ENCODE measurements around the gene RLF.

Gene RLF, protein sequence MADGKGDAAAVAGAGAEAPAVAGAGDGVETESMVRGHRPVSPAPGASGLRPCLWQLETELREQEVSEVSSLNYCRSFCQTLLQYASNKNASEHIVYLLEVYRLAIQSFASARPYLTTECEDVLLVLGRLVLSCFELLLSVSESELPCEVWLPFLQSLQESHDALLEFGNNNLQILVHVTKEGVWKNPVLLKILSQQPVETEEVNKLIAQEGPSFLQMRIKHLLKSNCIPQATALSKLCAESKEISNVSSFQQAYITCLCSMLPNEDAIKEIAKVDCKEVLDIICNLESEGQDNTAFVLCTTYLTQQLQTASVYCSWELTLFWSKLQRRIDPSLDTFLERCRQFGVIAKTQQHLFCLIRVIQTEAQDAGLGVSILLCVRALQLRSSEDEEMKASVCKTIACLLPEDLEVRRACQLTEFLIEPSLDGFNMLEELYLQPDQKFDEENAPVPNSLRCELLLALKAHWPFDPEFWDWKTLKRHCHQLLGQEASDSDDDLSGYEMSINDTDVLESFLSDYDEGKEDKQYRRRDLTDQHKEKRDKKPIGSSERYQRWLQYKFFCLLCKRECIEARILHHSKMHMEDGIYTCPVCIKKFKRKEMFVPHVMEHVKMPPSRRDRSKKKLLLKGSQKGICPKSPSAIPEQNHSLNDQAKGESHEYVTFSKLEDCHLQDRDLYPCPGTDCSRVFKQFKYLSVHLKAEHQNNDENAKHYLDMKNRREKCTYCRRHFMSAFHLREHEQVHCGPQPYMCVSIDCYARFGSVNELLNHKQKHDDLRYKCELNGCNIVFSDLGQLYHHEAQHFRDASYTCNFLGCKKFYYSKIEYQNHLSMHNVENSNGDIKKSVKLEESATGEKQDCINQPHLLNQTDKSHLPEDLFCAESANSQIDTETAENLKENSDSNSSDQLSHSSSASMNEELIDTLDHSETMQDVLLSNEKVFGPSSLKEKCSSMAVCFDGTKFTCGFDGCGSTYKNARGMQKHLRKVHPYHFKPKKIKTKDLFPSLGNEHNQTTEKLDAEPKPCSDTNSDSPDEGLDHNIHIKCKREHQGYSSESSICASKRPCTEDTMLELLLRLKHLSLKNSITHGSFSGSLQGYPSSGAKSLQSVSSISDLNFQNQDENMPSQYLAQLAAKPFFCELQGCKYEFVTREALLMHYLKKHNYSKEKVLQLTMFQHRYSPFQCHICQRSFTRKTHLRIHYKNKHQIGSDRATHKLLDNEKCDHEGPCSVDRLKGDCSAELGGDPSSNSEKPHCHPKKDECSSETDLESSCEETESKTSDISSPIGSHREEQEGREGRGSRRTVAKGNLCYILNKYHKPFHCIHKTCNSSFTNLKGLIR (N-terminal part only)

DNA sequence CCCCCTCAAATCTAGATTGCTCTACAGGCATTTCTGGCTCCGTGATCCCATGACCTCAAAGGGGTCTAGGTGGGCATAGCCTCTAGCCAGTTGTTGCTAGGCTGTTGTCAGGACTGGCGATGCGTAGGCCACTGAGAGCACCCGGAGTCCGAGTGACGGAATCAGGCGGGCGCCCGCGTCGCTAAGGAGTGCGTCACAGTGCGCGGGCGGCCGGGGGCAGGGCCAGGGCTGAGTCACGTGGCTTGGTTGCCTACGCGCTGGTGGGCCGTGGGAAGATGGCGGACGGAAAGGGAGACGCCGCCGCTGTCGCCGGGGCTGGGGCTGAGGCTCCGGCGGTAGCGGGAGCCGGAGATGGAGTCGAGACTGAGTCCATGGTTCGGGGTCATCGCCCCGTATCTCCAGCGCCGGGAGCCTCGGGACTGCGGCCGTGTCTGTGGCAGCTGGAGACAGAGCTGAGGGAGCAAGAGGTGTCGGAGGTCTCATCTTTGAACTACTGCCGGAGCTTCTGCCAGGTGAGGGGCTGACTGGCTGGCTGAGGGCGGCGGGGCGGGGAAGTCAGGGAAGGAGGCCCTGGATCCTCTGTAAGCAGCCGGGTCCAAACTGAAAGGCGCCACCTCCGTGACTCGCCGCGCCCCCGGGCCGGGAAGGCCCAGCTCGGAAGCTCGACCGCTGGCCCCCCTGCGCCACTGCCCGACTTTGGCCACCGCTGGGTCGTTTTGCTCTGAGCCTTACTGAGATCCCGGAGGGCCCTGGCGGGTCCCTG, at the start of gene RLF:
Gene RLF, plus strand, starts transcription at position 263 of the 763 bp plus-strand sequence. Its CDS starts 13 bp downstream, at position 276.
- TF ChIP-seq, protein P1, sequence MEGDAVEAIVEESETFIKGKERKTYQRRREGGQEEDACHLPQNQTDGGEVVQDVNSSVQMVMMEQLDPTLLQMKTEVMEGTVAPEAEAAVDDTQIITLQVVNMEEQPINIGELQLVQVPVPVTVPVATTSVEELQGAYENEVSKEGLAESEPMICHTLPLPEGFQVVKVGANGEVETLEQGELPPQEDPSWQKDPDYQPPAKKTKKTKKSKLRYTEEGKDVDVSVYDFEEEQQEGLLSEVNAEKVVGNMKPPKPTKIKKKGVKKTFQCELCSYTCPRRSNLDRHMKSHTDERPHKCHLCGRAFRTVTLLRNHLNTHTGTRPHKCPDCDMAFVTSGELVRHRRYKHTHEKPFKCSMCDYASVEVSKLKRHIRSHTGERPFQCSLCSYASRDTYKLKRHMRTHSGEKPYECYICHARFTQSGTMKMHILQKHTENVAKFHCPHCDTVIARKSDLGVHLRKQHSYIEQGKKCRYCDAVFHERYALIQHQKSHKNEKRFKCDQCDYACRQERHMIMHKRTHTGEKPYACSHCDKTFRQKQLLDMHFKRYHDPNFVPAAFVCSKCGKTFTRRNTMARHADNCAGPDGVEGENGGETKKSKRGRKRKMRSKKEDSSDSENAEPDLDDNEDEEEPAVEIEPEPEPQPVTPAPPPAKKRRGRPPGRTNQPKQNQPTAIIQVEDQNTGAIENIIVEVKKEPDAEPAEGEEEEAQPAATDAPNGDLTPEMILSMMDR (IDR thresholded peaks at IDR 0.05; ENCODE audit: low read depth, low read length) = no peak
- peak; percentile 94 to 96 for DNase-seq (ENCODE audit: low read depth in 2 of 2)
- H3K4me3 ChIP-seq (replicated peaks in 1 of 2; ENCODE audit: low read depth in 2 of 2, low read length in 2 of 2) = peak within 1 kb of the TSS; percentile 84 to 94

DNA sequence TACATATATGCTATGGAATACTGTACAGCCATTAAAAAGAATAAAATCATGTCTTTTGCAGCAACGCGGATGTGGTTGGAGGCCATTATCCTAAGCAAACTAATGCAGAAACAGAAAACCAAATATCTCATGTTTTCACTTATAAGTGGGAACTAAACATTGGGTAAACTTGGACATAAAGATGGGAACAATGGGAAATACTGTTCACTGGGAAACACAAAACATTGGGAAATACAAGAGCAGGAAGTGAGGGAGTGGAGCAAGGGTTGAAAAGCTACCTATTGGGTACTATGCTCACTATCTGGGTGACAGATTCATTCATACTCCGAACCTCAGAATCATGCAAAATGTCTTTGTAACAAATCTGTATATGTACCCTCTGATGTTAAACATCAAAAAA, 46.8 kb upstream of the RLF start:
- H3K4me3 ChIP-seq (replicated peaks in 1 of 2; ENCODE audit: low read depth in 2 of 2, low read length in 2 of 2) = no peak overlapping the region
- TF ChIP-seq, protein P1 (IDR thresholded peaks at IDR 0.05; ENCODE audit: low read depth, low read length) = no peak
- no peak for DNase-seq (ENCODE audit: low read depth in 2 of 2)

DNA sequence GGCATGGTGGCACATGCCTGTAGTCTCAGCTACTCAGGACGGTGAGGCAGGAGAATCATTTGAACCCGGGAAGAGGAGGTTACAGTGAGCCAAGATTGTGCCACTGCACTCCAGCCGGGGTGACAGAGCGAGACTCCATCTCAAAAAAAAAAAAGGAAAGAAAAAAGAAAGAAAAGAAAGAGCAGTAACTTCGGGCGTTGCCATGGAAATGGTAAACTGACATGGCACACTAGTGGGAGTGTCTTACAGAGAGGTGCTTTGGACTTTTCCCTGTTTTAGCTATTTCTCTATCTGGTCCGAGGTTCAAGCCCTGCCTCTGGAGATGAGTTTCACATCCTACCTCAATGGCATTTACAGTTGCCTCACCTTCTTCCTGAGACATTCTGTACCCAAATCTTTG, 41.1 kb upstream of the RLF start:
- TF ChIP-seq, protein P1 (IDR thresholded peaks at IDR 0.05; ENCODE audit: low read depth, low read length) = no peak
- no peak for DNase-seq (ENCODE audit: low read depth in 2 of 2)
- H3K4me3 ChIP-seq (replicated peaks in 1 of 2; ENCODE audit: low read depth in 2 of 2, low read length in 2 of 2) = no peak overlapping the region

DNA sequence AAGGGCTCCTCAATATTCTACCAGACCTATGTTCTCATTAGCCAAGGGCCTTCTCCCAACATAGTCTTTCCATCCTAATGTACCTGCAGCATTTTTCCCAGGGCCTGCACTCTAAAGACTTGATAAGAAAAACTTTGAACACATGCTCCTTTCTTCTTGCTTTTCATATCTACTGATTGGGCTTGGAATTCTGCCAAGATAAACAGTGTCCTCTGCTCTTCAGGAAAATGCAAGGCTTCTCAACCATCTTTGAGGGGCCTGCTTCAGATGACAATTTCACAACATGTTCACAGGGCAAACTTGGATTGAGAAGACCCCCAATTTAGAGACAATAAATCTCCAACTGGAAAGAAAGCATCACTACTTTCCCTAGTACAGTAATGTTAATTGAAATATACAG, 38.3 kb upstream of the RLF start:
- TF ChIP-seq, protein P1 (IDR thresholded peaks at IDR 0.05; ENCODE audit: low read depth, low read length) = no peak
- H3K4me3 ChIP-seq (replicated peaks in 1 of 2; ENCODE audit: low read depth in 2 of 2, low read length in 2 of 2) = no peak overlapping the region

DNA sequence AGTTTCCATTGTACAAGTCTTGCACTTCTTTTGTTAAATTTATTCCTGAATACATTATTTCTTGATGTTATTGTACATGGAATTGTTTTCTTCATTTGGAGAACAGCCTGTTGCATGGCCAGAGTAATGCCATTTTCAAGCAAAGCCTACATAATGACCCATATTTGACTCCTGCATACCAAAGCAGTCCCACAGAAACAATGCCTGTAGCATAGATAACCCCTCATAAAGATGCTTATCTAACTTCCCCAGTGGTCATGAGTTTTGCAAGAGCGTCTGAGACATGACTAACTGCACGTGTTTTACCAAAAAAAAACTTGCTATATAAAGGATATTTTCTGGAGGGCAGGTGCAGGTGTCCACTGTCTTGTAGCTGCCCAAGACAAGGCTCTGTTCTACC, 30.3 kb upstream of the RLF start:
- peak in 1 of 2 donors; percentile 2 for DNase-seq (ENCODE audit: low read depth in 2 of 2)
- TF ChIP-seq, protein P1 (IDR thresholded peaks at IDR 0.05; ENCODE audit: low read depth, low read length) = no peak
- no peak overlapping the region for H3K4me3 ChIP-seq (replicated peaks in 1 of 2; ENCODE audit: low read depth in 2 of 2, low read length in 2 of 2)

More for the DNA sequence above, 38.3 kb upstream of the RLF start:
- DNase-seq (ENCODE audit: low read depth in 2 of 2) = no peak
